ENCODE results near the gene STIMATE. TPM values are rescaled to one million over a fixed set of nuclear protein-coding genes. Genes with fewer than 3 reads are reported as not detected.
A peak's percentile ranks its signal among the peaks of the same experiment; 100 is the strongest.

Gene STIMATE
- polyA plus RNA-seq, 3 donors = 8.9 to 49.9 (median 11.7) TPM

- intact Hi-C loops (cut with micrococcal nuclease) = loop anchor here in 1 of 2 donors (10.0 kb wide), 1 partner anchor 362 kb away; the partner anchor contains the start of gene TKT
- Histone ChIP-seq H2AFZ (ENCODE audit: insufficient read depth, low read depth, low read length, poor library complexity, severe bottlenecking) (no peak overlapping the region), H3K9ac (ENCODE audit: insufficient read depth, low read length, poor library complexity, severe bottlenecking) (peak overlapping the region; percentile 27)
Measured at GRCh38 chr3:52892625-52893311, 4.6 kb downstream of the STIMATE start.

DNA sequence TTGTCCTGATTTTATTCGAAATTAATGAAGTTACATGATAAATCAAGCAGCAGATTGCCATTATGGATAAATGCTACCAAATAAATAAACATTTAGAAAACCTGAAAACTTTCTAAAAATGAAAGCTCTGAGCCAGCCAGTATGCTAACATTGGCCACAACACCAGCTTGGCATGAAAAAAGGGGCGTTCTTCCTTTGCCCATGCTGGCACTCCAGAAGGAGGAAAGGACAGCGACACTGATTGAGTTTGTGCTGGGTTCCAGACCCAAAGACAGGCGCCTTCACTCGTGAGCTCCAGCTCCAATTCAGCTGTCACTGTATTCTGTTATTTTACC is 5.1 kb downstream of the STIMATE start:
- peak overlapping the region; percentile 91 for H3K27ac ChIP-seq (ENCODE audit: low read depth in 1 of 2, low read length in 2 of 2)
- peaks cover 47% of the 10 kb centered on the region for H4K20me1 ChIP-seq (ENCODE audit: insufficient read depth, low read length)
- DNase-seq = no peak
- no peak overlapping the region for H3K4me3 Mint-ChIP-seq
- peaks cover 90% of the 10 kb centered on the region for H3K79me2 ChIP-seq (ENCODE audit: insufficient read depth, low read length)
- H3K9me3 ChIP-seq (replicated peaks in 1 of 2; ENCODE audit: control insufficient read depth in 1 of 2, insufficient read depth in 1 of 2, low read length in 2 of 2) = no peaks in the 10 kb centered on the region
- H3K4me1 ChIP-seq (ENCODE audit: control insufficient read depth in 1 of 2, insufficient read depth in 2 of 2, low read length in 2 of 2) = peaks cover 64 to 71% of the 10 kb centered on the region in 2 donors
- peaks cover 67% of the 10 kb centered on the region for H3K4me1 Mint-ChIP-seq
- peaks cover 0 to 2% (median 0%) of the 10 kb centered on the region in 7 donors for H3K9me3 Mint-ChIP-seq
- TF ChIP-seq CTCF (IDR thresholded peaks at IDR 0.05) = peak; percentile 4
- no peaks in the 10 kb centered on the region for H3K27me3 ChIP-seq (ENCODE audit: control insufficient read depth in 2 of 2, insufficient read depth in 2 of 2, low read length in 2 of 2)
- H3K4me2 ChIP-seq (replicated peaks; ENCODE audit: extremely low read depth, low read length, poor library complexity, severe bottlenecking) = peak overlapping the region; percentile 58
- H3K27ac Mint-ChIP-seq = peak overlapping the region; percentile 82 to 97 (median 93)
- H3K27me3 Mint-ChIP-seq (ENCODE audit: low read depth in 3 of 3) = peaks cover 0 to 2% (median 0%) of the 10 kb centered on the region in 3 donors
- H3K4me3 ChIP-seq (replicated peaks in 1 of 3; ENCODE audit: low read depth in 2 of 3, low read length in 3 of 3) = peak overlapping the region in 1 of 3 experiments; percentile 50
- 90% methylated on average over 4 of the region's 5 CpGs for WGBS (ENCODE audit: insufficient coverage)
- peak overlapping the region; percentile 16 for H3K9ac ChIP-seq (ENCODE audit: insufficient read depth, low read length, poor library complexity, severe bottlenecking)
- intact Hi-C loops (cut with micrococcal nuclease) = loop anchor here in 1 of 2 donors (10.0 kb wide), 1 partner anchor 363 kb away; the partner anchor contains the start of gene TKT
- H3K36me3 ChIP-seq (replicated peaks in 1 of 2; ENCODE audit: control insufficient read depth in 1 of 2, insufficient read depth in 2 of 2, low read length in 2 of 2) = peaks cover 3 to 18% of the 10 kb centered on the region in 2 donors
- H2AFZ ChIP-seq (ENCODE audit: insufficient read depth, low read depth, low read length, poor library complexity, severe bottlenecking) = no peak overlapping the region
- H3K36me3 Mint-ChIP-seq = peaks cover 26 to 44% of the 10 kb centered on the region in 2 donors

More at GRCh38 chr3:52892625-52893311, 4.6 kb downstream of the STIMATE start:
- Histone ChIP-seq H4K20me1 (ENCODE audit: insufficient read depth, low read length) (peaks cover 42% of the 10 kb centered on the region), H3K79me2 (ENCODE audit: insufficient read depth, low read length) (peaks cover 85% of the 10 kb centered on the region), H3K36me3 (replicated peaks in 1 of 2; ENCODE audit: control insufficient read depth in 1 of 2, insufficient read depth in 2 of 2, low read length in 2 of 2) (peaks cover 3 to 16% of the 10 kb centered on the region in 2 donors), H3K27me3 (ENCODE audit: control insufficient read depth in 2 of 2, insufficient read depth in 2 of 2, low read length in 2 of 2) (no peaks in the 10 kb centered on the region), H3K4me1 (ENCODE audit: control insufficient read depth in 1 of 2, insufficient read depth in 2 of 2, low read length in 2 of 2) (peaks cover 66 to 76% of the 10 kb centered on the region in 2 donors), H3K4me3 (replicated peaks in 1 of 3; ENCODE audit: low read depth in 2 of 3, low read length in 3 of 3) (peak overlapping the region in 1 of 3 experiments; percentile 52), H3K9me3 (replicated peaks in 1 of 2; ENCODE audit: control insufficient read depth in 1 of 2, insufficient read depth in 1 of 2, low read length in 2 of 2) (no peaks in the 10 kb centered on the region), H3K4me2 (replicated peaks; ENCODE audit: extremely low read depth, low read length, poor library complexity, severe bottlenecking) (peak overlapping the region; percentile 58), H3K27ac (ENCODE audit: low read depth in 1 of 2, low read length in 2 of 2) (peak overlapping the region; percentile 91)
- peak; percentile 29 to 80 (median 60) for DNase-seq
- peak overlapping the region; percentile 82 to 97 (median 95) for H3K27ac Mint-ChIP-seq
- peak overlapping the region in 1 of 2 donors; percentile 64 for H3K4me3 Mint-ChIP-seq
- H3K9me3 Mint-ChIP-seq = peaks cover 0 to 2% (median 0%) of the 10 kb centered on the region in 7 donors
- peak; percentile 2 for TF ChIP-seq CTCF (IDR thresholded peaks at IDR 0.05)
- H3K27me3 Mint-ChIP-seq (ENCODE audit: low read depth in 3 of 3) = peaks cover 0 to 2% (median 0%) of the 10 kb centered on the region in 3 donors
- peaks cover 69% of the 10 kb centered on the region for H3K4me1 Mint-ChIP-seq
- WGBS (ENCODE audit: insufficient coverage) = 46% methylated on average over 6 of the region's 8 CpGs
- H3K36me3 Mint-ChIP-seq = peaks cover 26 to 44% of the 10 kb centered on the region in 2 donors
